ENCODE data around the gene DGKA. TPM values are rescaled to one million over a fixed set of nuclear protein-coding genes. Genes with fewer than 3 reads are reported as not detected.
"Not testable (repeated sequence)": the region's sequence is repeated elsewhere in the genome, so short reads cannot be mapped to it uniquely, and the experiment has no call there.

DGKA gene
- total and polyA plus RNA-seq, 8 donors, result 15.5 to 53.9 (median 23.4) TPM

GRCh38 chr12:55982319-55982936, 51.5 kb downstream of the DGKA start:
- H3K9me3 ChIP-seq, result no peaks in the 10 kb centered on the region
- no peak overlapping the region for H3K27ac ChIP-seq
- DNase-seq (no peak), ATAC-seq (no peak), FAIRE-seq (no peak)
- no peaks in the 10 kb centered on the region for H3K27me3 ChIP-seq
- H3K4me3 ChIP-seq, result no peak overlapping the region
- peaks cover 2 to 16% (median 3%) of the 10 kb centered on the region in 3 donors for H3K36me3 ChIP-seq
- intact Hi-C loops (cut with DNase I), result no loop called here
- no peak for TF ChIP-seq CTCF (IDR thresholded peaks at IDR 0.05)
- H3K4me1 ChIP-seq, result no peaks in the 10 kb centered on the region
- WGBS, 2 donors, result 70 to 75% methylated on average over 3 of the region's 3 CpGs

GRCh38 chr12:55983232-55983842, 52.4 kb downstream of the DGKA start:
- DNase-seq, result no peak
- no peaks in the 10 kb centered on the region for H3K4me1 ChIP-seq
- intact Hi-C loops (cut with DNase I), result no loop called here
- H3K27me3 ChIP-seq, result no peaks in the 10 kb centered on the region
- no peaks in the 10 kb centered on the region for H3K9me3 ChIP-seq
- no peak for FAIRE-seq
- TF ChIP-seq CTCF (IDR thresholded peaks at IDR 0.05), result no peak
- WGBS, 2 donors, result 78 to 82% methylated on average over 4 of the region's 4 CpGs
- H3K4me3 ChIP-seq, result no peak overlapping the region
- peaks cover 2 to 17% (median 3%) of the 10 kb centered on the region in 3 donors for H3K36me3 ChIP-seq
- no peak overlapping the region for H3K27ac ChIP-seq
- no peak for ATAC-seq

- no peaks in the 10 kb centered on the region for H3K4me1 ChIP-seq
- no peak for TF ChIP-seq CTCF (IDR thresholded peaks at IDR 0.05)
These were observed 53.9 kb downstream of the DGKA start for GRCh38 chr12:55984861-55985260.

GRCh38 chr12:55985341-55985740, 54.4 kb downstream of the DGKA start:
- no peak overlapping the region for H3K27ac ChIP-seq
- intact Hi-C loops (cut with DNase I), result no loop called here
- 81 to 83% methylated on average over 4 of the region's 4 CpGs for WGBS, 2 donors

More at GRCh38 chr12:55984861-55985260, 53.9 kb downstream of the DGKA start:
- H3K4me3 ChIP-seq, result no peak overlapping the region
- no peak for ATAC-seq
- no peak for FAIRE-seq
- no peak for DNase-seq
- no peak overlapping the region for H3K27ac ChIP-seq
- H3K27me3 ChIP-seq, result no peaks in the 10 kb centered on the region
- intact Hi-C loops (cut with DNase I), result no loop called here
- no peaks in the 10 kb centered on the region for H3K9me3 ChIP-seq
- H3K36me3 ChIP-seq, result peaks cover 2 to 27% (median 5%) of the 10 kb centered on the region in 3 donors
- 56 to 60% methylated on average over 2 of the region's 2 CpGs for WGBS, 2 donors

GRCh38 chr12:55985976-55986375, 55.0 kb downstream of the DGKA start:
- H3K4me3 ChIP-seq; H3K9me3 ChIP-seq; intact Hi-C loops (cut with DNase I); H3K4me1 ChIP-seq; ATAC-seq; DNase-seq; H3K27ac ChIP-seq; H3K27me3 ChIP-seq; FAIRE-seq: not testable (repeated sequence)
- peaks cover 5 to 38% (median 13%) of the 10 kb centered on the region in 3 donors for H3K36me3 ChIP-seq
- 93 to 96% methylated on average over 7 of the region's 7 CpGs for WGBS, 2 donors

More at GRCh38 chr12:55985341-55985740, 54.4 kb downstream of the DGKA start:
- no peaks in the 10 kb centered on the region for H3K4me1 ChIP-seq
- peaks cover 2 to 32% (median 6%) of the 10 kb centered on the region in 3 donors for H3K36me3 ChIP-seq
- no peak overlapping the region for H3K4me3 ChIP-seq
- H3K27me3 ChIP-seq, result no peaks in the 10 kb centered on the region
- ATAC-seq, result no peak
- DNase-seq, result no peak
- no peak for FAIRE-seq
- no peak for TF ChIP-seq CTCF (IDR thresholded peaks at IDR 0.05)
- H3K9me3 ChIP-seq, result no peaks in the 10 kb centered on the region

All from pancreas (tissue), 10 donors.